HG03469 (cell line): Measurements from ENCODE around the gene OR7G3.

Source experiments
- ATAC-seq: cut with Tn5 transposase; IDR thresholded peaks from one replicate; pipeline ENCODE4 v1.9.1; 2021; ENCODE audit warnings: mild to moderate bottlenecking, moderate library complexity, moderate number of reproducible peaks; ENCODE audit not compliant: unreplicated experiment

Gene OR7G3

DNA sequence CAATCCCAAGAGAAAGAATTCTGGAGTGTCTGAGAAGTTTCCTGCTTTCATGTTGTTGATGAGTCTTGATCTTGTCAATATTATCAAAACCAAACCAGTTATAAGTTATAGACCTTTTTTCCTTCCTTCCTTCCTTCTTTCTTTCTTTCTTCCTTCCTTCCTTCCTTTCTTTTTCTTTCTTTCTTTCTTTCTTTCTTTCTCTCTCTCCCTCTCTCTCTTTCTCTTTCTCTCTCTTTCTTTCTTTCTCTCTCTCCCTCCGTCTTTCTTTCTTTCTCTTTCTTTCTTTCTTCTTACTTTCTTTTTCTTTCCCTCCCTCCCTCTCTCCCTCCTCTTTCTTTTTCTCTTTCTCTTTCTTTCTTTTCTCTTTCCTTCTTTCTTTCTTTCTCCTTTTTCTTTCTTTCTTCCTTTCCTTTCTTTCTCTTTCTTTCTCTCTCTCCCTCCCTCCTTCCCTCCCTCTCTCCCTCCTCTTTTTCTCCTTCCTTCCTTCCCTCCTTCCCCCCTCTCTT lies at the start of gene OR7G3:
Gene OR7G3, minus strand, starts transcription at position 51 of the 506 bp plus-strand sequence. Its CDS starts 0 bp downstream, at position 51.
- no peak for ATAC-seq

DNA sequence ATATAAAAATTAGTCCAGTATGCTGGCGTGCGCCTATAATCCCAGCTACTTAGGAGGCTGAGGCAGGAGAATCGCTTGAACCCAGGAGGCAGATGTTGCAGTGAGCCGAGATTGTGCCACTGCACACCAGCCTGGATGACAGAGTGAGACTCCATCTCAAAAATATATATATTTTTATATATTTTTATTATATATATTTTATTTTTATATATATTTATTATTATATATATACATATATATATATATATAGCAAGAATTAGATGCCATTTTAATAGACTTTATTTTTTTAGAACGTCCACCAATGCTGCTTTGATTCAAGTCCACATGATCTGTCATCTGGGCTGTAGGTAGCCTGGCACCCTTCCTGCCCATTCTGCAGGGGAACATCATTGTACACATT lies 48.6 kb upstream of the OR7G3 start:
- no peak for ATAC-seq

DNA sequence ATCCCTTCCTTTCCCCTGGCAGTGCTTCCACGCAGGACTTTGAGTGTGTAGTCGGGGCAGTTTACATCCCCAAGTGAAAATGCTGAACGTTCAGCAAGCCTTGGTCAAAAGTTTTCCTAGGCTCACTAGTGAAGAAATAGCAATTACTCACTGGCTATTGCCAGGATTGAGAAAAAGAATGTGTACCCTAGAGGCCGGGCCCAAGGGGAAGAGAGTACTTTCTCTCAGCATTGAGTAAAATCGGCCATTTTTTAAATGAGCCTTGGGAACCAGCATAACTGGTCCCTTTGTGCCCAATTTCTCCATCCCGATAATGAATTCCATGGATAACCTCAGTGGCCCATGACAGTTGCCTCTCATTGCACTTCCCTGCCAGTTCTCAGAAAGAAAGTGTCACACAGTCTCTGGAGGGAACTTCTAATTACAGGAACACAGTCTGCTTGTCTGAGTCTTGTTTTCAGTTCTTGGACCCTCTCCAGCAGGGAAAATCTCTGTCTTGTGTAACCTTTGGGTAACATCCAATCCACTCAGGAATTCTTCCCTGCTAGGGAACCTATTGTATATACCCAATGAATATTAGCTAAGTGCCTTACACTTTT lies 44.7 kb upstream of the OR7G3 start:
- no peak for ATAC-seq

DNA sequence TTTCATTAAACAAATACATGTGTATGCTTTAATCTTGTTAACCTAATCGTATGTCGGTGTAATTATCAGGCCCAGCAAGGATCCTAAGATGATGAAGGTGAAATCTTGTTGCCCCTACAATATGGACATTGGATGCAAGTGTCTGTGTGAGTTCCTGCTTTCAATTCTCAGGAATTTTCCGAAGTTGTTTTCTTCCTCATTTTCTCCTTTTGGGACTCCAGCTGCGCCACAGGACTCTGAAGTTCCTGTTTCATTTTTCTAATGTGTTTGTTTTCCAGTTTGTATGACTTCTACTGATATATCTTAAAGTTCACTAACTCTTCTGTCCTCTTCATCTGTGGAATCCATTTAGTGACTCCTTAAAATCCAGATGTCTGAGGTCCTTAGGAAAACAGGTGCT lies 40.1 kb upstream of the OR7G3 start:
- ATAC-seq, result no peak

DNA sequence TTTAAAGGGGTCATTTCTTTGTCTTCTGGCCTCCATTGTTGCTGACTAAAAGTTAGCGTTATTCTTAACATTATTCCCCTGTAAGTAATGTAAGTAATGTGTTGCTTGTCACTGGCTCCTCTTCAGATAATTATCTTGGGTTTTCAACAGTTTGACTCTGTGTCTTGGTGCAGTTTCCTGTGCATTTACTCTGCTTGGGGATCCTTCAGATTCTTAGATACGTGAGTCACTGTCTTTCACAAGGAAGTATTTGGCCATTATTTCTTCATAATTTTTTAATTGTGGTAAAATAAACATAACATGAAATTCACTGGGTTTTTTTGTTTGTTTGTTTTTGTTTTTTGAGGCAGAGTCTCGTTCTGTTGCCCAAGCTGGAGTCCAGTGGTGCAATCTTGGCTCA lies 38.5 kb upstream of the OR7G3 start:
- no peak for ATAC-seq

DNA sequence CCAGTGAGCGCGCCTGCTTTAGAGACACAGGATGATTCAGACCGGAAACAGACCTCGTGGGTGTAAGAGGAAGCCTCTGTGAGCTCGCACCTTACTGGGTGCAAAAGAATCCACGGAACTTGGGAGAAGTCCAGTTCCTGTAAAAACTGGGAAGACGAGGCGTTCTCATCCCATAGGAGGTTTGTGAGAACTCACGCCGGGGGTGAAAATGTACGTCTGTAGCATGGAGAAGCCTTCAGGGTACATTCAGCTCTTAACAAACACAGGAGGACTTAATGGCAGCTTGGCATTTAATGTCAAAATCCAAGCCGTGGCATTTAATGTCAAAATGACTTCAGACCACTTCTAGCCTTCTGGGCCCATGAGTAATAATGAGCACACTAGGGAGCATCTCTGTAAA lies 34.7 kb upstream of the OR7G3 start:
- ATAC-seq, result no peak

DNA sequence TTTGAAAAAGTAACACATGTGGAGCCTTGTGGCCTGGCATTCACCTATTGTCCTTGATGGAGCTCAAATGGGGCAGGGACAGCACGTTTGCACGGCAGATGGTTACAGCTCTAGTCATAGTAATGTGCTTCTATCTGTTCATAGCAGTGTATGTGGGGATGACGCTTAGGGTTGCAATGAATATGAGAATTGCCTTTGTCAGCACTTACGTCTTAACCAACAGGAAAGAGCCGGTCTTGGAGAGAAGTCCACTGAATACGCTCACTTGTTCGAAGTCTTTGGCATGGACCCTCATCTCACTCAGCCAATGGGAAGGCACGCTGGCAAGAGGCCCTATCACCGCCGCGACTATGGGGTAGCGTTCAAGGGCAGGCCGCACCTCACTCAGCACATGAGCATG lies 33.1 kb upstream of the OR7G3 start:
- no peak for ATAC-seq

DNA sequence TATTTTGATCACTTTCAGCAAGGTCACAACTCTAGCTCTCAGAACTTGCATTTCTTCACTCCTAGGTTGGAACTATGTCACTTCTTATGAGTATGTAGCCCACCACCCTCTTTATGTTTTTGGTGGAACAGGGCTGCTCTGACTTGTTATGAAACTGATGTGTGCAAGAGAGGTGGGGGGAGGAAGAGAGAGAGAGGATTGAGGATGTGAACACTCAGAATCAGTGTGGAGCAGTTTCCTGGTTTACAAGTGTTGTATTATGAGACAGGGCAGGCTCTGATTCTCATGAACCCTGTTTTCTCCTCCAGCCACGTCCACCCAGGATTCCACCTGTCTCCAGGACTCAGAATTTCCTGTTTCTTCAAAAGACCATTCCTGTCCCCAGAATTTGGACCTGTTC lies 29.6 kb upstream of the OR7G3 start:
- no peak for ATAC-seq

DNA sequence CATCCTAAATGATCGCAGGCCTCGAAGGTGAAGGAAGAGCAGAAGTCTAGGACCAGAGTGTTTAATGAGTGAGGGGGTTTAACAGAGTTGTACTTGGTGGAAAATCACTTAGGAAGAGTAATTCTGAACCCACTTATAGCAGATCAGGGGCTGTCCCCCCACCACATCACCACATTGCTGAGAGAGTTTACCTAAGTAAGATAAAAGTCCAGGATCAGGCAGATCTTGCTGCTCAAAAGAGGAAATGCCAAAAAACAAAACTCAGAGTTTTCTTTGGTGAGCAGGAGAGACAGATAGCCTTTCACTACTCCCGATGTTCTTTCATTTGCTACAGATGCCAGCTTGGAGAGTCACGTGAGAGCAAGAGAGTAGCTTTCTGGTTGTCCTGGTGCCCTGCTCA lies 28.8 kb upstream of the OR7G3 start:
- ATAC-seq, result no peak

DNA sequence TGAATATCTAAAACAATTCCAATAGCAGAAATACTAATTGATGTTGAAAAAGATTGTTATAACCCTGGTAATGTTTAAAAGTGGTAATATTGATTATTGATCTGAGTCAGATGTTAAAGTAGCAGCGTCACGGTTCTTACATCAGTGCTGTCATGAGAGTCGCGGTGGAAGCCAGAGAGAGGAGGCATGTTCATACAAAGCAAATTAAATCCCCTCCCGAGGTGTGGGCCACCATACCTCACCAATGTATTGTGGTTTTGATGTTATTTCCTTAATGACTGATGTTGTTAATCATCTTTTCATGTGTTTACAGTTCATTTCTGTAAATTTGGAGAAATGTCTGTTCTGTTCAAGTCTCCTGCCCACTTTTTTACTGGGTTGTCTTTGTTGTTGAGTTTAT lies 24.6 kb upstream of the OR7G3 start:
- ATAC-seq, result no peak

DNA sequence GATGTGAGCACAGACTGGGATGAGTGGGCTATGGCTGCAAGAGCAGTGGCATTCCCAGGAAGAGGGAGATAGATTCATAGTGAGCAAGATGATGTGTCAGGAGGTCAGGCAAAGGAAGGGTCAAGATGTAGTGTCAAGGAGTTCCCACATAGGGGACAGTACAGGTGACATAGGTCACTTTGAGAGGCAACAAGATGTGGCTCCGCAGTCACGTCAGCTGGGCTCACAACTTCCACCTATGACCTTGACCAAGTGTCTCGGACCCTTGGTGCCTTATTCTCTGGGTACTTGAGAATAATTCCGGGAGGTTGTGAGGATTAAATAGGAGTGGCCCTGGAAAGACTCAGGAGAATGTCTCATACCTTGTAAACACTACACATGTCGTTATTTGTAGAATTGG lies 23.9 kb upstream of the OR7G3 start:
- no peak for ATAC-seq

DNA sequence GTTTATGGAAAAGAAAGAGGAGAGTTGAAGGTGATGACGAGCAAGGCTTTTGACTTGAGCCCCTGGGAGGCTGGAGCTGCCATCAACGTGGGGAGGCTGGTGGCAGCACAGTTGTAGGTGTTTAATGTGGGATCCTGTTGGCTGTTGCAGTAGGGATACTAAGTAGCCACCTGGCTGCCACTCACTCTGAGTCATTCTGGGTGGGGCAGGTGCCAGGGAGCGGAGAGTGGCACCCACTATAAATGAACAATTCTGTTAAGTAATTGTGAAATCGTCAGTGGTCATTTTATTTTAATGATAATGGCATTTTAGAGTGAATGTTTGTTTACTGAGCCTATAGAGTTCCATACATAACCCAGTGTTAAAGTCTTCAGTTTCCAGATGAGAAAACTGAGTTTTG lies 23.2 kb upstream of the OR7G3 start:
- no peak for ATAC-seq

DNA sequence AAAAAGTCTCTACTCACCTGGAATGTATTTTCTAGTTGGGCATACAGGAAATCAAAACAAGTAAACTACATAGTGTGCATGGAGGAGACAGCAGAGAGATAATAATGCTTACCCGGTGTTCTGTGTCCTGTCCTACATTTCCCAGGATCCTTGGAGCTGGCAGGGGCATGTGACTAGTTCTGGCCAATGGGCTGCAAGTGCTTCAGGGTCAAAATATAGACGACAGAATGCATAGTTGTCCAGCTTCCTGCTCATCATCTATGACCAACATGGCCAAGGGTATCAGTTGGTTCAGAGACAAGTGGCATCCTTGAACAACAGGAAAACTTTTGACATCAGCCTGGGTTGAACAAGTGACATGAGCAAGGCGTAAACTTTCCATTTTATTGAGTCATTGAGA lies 21.9 kb upstream of the OR7G3 start:
- no peak for ATAC-seq

DNA sequence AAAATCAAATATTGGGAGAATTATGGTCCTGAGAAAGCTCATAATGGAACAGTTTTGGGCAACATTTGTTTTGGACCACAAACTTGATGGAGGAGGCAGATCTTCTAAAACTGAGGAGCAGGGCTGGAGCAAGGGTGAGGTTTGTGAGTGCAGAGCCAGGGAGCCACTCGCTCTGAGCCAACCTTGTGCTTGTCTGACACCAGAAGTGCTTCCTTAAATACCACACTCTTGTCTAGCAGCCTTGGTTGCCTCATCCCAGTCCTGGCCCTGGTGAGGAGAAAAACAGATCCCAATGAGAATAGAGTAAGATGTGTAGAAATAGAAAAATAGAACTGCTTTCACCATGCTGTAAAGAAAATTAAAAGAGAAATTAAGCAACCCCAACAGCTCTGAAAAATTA lies 20.1 kb upstream of the OR7G3 start:
- no peak for ATAC-seq

DNA sequence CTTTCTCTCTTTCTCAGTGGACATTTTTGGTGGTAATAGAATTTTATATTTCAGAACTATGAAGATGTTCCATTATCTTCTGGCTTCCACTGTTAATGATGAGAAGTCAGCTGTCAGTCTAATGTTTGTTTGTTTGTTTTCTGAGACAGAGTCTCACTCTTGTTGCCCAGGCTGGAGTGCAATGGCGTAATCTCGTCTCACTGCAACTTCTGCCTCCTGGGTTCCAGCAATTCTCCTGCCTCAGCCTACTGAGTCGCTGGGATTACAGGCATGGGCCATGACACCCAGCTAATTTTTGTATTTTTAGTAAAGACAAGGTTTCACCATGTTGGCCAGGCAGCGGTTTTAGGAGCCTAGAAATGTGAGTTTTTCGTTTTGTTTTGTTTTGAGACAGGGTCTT lies 18.2 kb upstream of the OR7G3 start:
- ATAC-seq, result no peak

DNA sequence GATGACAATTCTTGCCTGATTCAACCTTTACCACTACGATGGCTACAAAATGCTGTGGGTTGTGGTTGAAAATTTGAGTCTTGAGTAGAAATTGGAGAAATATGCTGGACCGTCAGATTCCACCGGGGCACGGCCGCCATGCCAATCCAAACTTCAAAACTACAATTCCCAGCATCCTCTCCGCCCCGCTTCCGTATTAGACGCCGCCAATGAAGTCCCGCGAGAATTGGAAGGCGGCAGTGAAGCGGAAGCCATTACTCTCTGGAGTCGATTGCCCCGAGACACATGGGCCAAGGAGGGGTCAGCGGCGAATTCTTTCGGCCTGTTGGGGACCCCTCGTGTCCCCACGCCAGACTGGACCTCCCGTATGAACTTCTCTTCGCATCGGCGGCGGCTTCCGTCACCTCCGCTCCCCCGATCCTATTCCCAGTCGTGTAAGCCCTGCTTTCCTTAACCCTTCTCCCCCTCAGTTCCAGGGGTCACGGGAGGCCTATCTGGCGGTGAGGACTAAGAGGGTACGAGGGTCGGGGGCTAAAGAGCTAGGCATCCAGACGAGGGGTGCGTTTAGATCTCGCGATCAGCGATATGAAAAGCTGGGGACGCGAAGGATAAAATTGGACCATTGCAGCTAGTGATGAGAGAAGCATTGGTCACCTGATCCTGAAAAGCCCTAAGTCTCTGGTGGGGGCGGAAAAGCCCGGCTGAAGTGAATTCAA lies 13.6 kb upstream of the OR7G3 start, which contains the start of gene ZNF317:
Gene ZNF317, plus strand, starts transcription at position 239 of the 716 bp plus-strand sequence. CDS start 15,620 bp downstream, outside the sequence.
- ATAC-seq, result peak; percentile 66

DNA sequence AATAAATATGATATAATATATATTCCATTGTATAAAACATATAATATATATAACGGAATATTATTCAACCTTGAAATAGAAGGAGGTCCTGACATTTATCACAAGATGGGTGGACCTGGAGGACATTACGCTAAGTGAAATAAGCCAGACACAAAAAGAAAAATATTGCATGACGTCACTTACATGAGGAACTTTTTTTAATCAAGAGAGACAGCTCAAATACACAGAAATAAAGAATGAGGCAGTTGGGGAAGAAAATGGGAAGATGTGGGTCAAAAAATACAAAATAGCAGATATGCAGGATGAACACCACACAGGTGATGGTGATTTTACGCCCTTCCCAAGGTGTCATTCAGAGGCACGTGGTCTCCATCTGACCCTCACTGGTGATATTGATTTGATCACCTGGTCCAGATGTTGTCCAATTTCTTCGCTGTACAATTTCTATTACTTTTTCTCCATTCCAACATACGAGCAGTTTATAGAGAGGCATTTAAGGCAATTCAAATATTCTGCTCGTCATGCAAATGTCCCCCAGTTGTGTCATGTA lies 12.9 kb upstream of the OR7G3 start:
- no peak for ATAC-seq

DNA sequence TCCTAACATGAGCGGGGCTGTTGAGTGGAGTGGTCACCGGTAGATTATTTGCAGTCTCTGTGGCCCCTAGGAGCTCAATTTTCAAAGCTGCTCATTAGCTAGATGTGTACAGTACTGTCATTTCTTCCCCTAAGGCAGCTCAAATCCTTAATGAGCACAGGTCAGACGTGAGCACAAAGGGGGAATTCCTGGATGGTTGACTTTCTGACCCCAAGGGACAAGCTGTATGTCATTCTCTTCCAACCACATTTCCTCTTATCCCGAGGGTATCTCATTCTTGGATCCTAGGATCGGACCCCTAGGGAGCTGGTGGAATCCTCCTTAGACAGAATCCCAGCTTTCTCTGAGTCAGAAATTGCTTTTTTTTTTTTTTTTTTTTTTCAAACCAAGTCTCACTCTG lies 5.7 kb upstream of the OR7G3 start:
- no peak for ATAC-seq

DNA sequence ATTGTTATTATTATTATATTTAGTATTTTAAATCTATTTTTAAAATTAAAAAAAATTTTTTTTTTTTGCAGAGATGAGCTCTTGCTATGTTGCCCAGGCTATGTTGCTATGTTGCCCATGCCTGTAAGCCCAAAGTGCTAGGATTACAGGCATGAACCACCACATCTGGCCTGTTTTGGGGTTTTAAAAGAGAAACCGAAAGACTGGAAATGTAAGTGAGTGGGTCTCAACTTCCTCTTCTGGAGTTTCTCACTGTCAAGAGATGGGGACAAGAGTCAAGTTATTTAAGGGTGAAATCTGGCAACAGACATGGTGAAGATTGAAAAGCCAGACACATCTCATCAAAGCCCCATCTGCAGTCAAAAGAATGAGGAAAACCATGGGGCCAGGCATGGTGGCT lies 4.2 kb upstream of the OR7G3 start:
- ATAC-seq, result no peak

DNA sequence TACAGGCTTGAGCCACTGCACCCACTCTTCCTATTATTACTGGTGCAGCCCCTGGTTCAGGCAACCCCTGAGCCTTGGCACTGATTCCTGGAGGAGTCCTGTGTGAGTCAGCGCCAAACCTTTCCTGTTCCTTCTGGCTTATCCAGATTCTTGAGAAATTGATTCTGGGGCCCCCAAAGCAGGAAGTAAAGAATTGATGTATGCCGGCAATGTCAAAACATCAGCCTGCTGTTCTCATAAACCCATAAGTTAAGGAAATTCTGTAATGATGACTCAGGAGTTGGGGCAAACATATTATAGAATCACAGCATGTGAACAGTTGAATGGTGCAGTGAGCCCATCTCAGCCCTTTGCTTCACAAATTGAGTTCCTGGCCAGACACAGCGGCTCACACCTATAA lies 1.4 kb upstream of the OR7G3 start:
- ATAC-seq, result no peak

DNA sequence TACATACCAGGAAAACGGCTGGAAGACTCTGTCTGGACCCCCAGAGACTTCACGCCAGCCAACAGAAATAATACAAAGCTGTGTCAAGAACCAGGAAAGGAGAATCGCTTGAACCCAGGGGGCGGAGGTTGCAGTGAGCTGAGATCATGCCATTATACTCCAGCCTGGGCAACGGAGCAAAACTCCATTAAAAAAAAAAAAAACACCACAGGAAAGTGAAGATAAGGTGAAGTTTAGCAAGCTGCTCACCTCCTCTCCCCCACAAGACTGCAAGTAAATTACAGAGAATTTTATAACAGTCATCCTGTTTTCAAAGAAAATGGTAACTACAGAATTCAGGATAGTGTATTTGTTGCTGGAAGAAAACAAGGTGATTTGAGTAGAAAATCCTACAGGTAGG lies 10.2 kb downstream of the OR7G3 start:
- ATAC-seq, result no peak

DNA sequence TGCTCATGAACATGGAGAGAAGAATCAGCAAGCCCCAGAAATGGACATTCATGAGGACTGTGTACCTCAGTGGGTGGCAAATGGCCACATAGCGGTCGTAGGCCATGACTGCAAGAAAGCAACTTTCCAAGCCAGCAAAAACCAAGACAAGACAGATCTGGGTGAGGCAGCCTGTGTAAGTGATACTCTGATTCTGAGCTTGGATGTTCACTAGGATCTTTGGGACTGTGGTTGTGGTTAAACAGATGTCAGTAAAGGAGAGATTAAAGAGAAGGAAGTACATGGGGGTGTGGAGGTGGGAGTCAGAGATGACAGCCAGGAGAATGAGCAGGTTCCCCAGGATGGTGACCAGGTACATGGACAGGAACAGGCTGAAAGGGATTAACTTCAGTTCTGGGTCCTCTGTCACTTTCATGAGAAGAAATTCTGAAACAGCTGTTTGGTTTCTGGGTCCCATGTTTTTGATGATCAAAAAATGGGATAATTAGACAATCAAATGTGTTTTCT lies 11.4 kb downstream of the OR7G3 start, which contains the start of gene OR7G1:
Gene OR7G1, minus strand, starts transcription at position 457 of the 507 bp plus-strand sequence. Its CDS starts 0 bp downstream, at position 457.
- ATAC-seq, result no peak
